ENCODE results near the gene ARHGEF26. TPM values are rescaled to one million over a fixed set of nuclear protein-coding genes. Genes with fewer than 3 reads are reported as not detected.

Gene ARHGEF26
- total RNA-seq, 1 experiment from 2014 or later = 13.7 TPM

DNA sequence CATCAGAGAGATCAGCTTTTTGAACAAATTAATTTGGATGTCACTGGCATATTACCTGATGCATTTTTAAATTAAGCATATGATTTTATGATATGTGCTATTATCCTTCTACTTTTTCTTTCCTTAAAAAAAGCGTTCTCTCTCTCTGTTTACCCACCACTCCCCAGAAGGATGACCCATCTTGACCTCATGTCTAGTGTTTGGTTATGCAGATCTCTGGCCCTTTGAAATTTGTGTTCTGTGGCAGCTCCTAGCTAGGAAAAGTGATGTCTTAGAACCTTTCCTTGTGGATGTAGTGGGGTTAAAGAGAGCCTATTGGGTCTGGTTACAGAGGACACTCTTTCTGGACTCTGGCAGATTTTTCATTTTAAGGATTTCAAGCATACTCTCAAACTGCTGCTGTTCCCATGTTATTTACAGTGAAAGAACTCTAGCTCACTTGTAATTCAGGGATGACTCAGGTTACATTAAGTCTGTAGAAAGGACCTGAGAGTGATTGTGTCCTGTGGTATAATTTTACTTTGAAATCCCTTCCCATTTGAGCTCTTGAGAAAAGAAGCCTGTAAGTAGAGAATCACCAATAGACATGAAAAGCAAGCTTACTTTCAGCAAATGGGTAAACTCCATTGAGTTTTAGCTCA, 23.8 kb downstream of the ARHGEF26 start:
- 0 out of 2 replicates have a peak, but pooled peaks cover 2% of the 10 kb centered on the region for H3K4me1 ChIP-seq (ENCODE audit: insufficient read depth, low read length)
- no peak overlapping the region for H3K14ac ChIP-seq (ENCODE audit: insufficient read depth, low read length)
- H2AFZ ChIP-seq (ENCODE audit: low read length) = no peak overlapping the region
- H3K27ac ChIP-seq (ENCODE audit: insufficient read length, low read depth, low read length) = no peak overlapping the region
- H3K18ac ChIP-seq (ENCODE audit: insufficient read length, low read depth, low read length) = no peak overlapping the region
- no peak overlapping the region for H3K4me3 Mint-ChIP-seq
- no peaks in the 10 kb centered on the region for H3K36me3 Mint-ChIP-seq (ENCODE audit: insufficient read depth in 1 of 3, low read depth in 3 of 3)
- no peak overlapping the region; a peak in 1 of 7 replicates for H3K27ac Mint-ChIP-seq
- no peaks in the 10 kb centered on the region for H3K79me2 ChIP-seq (ENCODE audit: insufficient read depth, low read length)
- H3K23me2 ChIP-seq (ENCODE audit: insufficient read length, low read depth, low read length, poor library complexity, severe bottlenecking) = no peaks in the 10 kb centered on the region
- no peaks in the 10 kb centered on the region for H4K20me1 ChIP-seq (ENCODE audit: control insufficient read depth, insufficient read depth, insufficient read length)
- H3K79me1 ChIP-seq (ENCODE audit: insufficient read depth, low read depth, low read length, poor library complexity, severe bottlenecking) = peaks cover 2% of the 10 kb centered on the region
- no peak overlapping the region for H2BK12ac ChIP-seq (ENCODE audit: insufficient read length, low read depth, low read length)
- no peak overlapping the region for H3K56ac ChIP-seq (ENCODE audit: insufficient read length, low read depth, low read length)
- no peak overlapping the region for H3T11ph ChIP-seq (ENCODE audit: low read length)
- H3K9me3 Mint-ChIP-seq = no peaks in the 10 kb centered on the region
- DNase-seq = no peak
- no peak overlapping the region for H2BK15ac ChIP-seq (ENCODE audit: low read depth, low read length)
- H3K4me2 ChIP-seq (ENCODE audit: insufficient read depth, insufficient read length, low read length) = no peak overlapping the region
- no peak overlapping the region for H2BK120ac ChIP-seq (ENCODE audit: low read depth, low read length, poor library complexity, severe bottlenecking)
- H2BK5ac ChIP-seq (ENCODE audit: insufficient read length, low read length) = no peak overlapping the region
- no peak overlapping the region for H2BK20ac ChIP-seq (ENCODE audit: low read depth, low read length, poor library complexity, severe bottlenecking)
- H3K27me3 ChIP-seq (ENCODE audit: insufficient read depth, low read length) = no peaks in the 10 kb centered on the region
- H3K23ac ChIP-seq (ENCODE audit: insufficient read length, low read depth, low read length) = no peak overlapping the region
- H3K4ac ChIP-seq (ENCODE audit: low read depth, low read length) = no peak overlapping the region
- peaks cover 35 to 41% of the 10 kb centered on the region in 2 experiments for H3K4me1 Mint-ChIP-seq
- no peaks in the 10 kb centered on the region for H3K9me3 ChIP-seq (ENCODE audit: control insufficient read depth, low read depth, low read length)
- no peak overlapping the region for H4K5ac ChIP-seq (ENCODE audit: insufficient read length, low read depth, low read length)
- no peak overlapping the region for H4K91ac ChIP-seq (ENCODE audit: insufficient read length, low read depth, low read length)
- H3K27me3 Mint-ChIP-seq (ENCODE audit: low read depth) = no peaks in the 10 kb centered on the region
- TF ChIP-seq, protein P1, sequence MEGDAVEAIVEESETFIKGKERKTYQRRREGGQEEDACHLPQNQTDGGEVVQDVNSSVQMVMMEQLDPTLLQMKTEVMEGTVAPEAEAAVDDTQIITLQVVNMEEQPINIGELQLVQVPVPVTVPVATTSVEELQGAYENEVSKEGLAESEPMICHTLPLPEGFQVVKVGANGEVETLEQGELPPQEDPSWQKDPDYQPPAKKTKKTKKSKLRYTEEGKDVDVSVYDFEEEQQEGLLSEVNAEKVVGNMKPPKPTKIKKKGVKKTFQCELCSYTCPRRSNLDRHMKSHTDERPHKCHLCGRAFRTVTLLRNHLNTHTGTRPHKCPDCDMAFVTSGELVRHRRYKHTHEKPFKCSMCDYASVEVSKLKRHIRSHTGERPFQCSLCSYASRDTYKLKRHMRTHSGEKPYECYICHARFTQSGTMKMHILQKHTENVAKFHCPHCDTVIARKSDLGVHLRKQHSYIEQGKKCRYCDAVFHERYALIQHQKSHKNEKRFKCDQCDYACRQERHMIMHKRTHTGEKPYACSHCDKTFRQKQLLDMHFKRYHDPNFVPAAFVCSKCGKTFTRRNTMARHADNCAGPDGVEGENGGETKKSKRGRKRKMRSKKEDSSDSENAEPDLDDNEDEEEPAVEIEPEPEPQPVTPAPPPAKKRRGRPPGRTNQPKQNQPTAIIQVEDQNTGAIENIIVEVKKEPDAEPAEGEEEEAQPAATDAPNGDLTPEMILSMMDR (conservative IDR thresholded peaks at IDR 0.05) = no peak
- no CpG with 5 or more reads among the region's 1 CpG for WGBS (ENCODE audit: extremely low coverage, insufficient read length, low lambda C conversion rate)
- H3K9ac ChIP-seq (ENCODE audit: extremely low read depth, insufficient read length, low read length) = no peak overlapping the region
- H4K8ac ChIP-seq (replicated peaks; ENCODE audit: insufficient read length, low read depth, low read length) = no peak overlapping the region
- no peak overlapping the region for H2AK5ac ChIP-seq (ENCODE audit: insufficient read length, low read length)

All from H9 (cell line).